NT2/D1 (cell line): ENCODE data around the gene LIPT1.

Source experiments
- YY1 ChIP-seq: IDR thresholded peaks from 2 replicates; pipeline ENCODE4 v1.6.1; 2011; ENCODE audit not compliant: insufficient read length, insufficient read depth
- ZNF274 ChIP-seq: IDR thresholded peaks from 2 replicates; pipeline ENCODE4 v1.6.1; 2011; ENCODE audit warnings: mild to moderate bottlenecking, low read depth, low read length

GRCh38 chr2:99181624-99182000 lies 26.8 kb downstream of the LIPT1 start:
- TF ChIP-seq YY1: no peak
- no peak for TF ChIP-seq ZNF274
